NCI-H2171 treated with DMSO at 0.1 percent for 48 hours (cell line): ENCODE measurements around the gene ACSL1.
"Not testable (repeated sequence)": the region's sequence is repeated elsewhere in the genome, so short reads cannot be mapped to it uniquely, and the experiment has no call there.

Experiments used
- DNase-seq: peaks from one replicate; lab custom pipeline; 2025; lab: John Stamatoyannopoulos, UW

The ACSL1 gene

DNA sequence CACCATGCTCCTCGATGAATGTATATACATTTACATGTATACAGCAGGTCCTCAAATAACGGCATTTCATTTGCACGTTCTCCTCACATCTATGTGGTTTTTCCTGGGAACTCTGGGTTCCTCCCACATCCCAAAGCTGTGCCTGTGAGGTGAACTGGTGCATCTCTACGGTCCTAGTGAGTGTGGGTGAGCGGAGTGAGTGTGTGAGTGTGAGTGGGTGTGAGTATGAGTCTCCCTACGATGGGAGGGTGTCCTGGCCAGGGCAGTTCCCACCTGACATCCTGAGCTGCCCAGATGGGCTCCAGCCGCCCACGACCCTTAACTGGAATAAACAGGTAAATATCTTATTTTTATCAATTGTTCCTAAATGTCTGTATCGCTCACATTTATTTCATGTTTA is 40.0 kb downstream of the ACSL1 start:
- DNase-seq = no peak

DNA sequence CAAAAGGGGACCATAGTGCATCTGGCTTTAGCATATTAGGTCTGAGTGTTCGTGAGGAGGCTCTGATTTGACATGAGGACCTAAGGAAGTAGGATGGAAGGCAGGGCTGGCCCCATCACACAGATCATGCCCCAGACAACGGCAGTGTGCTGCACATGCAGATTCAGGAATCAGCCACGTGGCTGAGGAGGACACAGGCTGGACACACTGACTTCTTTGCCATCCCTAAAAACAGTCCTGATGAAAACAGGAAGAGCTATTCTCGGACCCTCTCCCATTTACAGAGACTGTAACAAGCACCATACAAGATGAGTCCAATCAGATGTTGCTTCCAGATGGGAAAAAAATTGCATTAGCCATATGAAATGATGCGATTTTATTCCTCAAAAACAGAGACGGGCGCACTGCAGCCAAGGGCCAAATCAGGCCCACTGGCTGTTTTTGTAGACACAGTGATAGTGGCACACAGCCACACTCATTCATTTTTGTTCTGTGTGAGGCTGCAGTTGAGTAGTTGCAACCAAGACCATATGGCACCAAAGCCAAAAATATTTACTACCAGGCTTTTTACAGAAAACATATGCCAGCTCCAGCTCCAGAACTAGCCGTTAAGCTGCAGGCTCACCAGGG is 41.0 kb downstream of the ACSL1 start:
- peak; percentile 77 for DNase-seq

DNA sequence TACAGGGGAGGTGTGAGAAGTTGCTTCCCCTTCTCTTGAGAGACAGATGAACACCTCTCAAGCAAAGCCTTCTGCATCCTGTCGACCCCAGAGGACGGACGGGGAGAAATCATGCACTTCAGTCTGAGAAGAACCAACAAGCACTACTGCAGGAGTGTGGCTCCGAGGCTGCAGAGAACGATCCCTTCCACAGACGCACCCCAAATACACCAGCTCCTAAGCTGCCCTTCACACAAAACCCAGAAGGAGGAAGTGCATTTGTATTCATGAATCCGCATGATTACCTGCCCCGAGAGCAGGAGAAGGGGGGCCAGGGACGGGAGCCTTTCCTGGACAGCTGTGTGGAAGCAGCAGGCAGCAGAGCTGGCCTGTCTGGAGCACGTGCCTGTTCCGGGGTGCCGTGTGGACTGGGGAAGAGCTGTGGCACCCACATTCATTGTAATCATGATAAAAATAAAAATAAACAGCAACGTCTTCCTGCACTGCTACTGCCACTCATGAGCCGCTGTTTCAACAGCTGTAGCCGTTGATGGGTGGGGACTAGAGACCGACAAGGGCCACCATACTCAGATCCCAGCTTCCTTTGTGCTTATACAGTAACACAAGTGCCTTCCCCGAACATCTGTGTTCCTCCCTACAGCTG is 42.9 kb downstream of the ACSL1 start:
- DNase-seq = no peak

DNA sequence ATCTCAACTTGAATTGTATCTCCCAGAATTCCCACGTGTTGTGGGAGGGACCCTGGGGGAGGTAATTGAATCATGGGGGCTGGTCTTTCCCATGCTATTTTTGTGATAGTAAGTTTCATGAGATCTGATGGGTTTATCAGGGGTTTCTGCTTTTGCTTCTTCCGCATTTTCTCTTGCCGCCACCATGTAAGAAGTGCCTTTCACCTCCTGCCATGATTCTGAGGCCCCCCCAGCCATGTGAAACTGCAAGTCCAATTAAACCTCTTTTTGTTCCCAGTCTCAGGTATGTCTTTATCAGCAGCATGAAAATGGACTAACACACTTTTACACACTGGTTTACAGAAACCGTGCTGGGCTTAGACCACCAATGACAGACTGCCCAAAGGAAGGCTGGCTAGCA is 46.6 kb downstream of the ACSL1 start:
- not testable (repeated sequence) for DNase-seq

DNA sequence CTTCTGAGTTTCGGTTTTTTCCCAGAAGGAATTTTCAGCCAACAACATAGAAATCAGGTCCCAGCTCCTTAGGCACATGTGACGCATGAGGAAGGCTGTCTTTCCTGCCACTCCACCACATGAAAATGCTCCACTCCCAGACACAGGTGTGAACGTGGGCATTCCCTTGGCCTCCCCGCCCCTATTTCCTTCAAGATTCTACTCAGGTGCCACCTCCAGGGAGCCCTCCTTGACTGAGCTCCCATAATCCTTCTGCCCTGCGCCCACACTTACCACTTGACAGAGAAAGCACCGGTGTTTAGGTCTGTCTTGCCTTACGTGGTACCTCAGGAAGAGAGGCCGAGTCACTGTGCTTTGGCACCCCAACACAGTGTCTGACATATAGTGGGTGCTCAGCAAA is 47.4 kb downstream of the ACSL1 start:
- DNase-seq = no peak

DNA sequence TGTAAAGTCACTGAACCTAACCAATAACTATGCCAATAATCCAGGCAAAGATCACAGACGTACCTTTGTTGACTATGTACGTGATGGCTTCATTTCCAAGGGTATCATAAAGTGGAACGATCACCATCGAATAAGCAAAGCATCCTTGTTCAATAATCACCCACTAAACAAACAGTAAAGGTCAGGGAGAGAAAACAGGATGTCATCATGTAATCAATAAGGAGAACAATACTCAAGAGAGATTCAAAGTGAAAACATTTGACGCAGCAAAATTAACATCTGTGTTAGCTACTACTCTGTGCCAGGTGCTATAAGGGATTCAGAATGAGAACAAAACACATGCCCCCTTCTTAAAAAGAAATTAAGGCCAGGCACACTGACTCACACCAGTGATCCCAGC is 48.9 kb downstream of the ACSL1 start:
- no peak for DNase-seq

DNA sequence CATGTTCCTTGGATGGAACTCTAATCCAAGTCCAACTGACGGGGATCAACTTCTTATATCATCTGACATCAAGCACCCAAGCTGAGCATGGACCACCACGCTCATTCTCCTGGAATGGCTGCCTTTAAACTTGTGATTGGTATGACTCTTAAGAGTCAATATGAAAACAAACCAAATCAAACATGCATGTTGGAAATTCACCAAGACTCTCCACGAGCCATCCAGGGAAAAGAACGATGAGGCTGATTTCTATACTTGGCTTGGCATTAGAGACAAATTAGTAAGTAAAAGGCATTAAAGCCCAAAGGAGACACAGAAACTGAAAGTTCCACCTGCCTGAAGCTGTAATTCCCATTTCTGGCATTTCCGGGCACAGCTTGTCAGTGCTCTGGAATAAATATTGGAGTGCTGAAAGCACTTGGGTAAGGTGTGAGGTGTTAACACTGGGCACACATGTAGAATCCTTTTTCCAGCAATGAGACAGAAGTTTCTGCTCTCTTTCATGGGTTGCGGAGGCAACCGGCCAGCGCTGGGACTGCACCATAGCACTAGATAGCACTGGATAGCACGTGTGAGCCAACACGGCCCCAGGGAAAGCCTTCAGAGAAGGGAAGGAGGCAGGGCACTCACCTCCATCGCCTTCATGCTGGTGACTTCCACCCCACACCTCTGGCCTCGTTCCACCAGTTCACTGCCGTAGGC is 49.8 kb downstream of the ACSL1 start:
- DNase-seq = no peak

DNA sequence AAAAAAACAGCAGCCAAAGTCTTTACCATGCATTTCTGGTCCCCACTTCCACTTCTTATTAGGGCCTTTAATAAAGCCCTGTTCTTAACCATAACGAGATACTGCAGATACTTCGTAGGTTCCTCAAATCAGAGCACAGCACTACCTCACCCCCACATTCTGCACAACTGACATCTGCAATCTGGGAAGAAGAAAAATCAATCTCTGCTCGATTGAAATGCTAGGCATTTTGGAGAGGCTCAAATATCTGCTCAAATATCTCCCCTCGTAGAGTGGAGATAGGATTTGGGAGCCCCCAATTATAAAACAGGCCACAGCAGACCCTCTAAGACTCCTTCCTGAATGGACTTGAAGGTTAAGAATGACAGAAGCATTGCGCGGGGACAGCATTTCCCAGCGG is 51.6 kb downstream of the ACSL1 start:
- no peak for DNase-seq

DNA sequence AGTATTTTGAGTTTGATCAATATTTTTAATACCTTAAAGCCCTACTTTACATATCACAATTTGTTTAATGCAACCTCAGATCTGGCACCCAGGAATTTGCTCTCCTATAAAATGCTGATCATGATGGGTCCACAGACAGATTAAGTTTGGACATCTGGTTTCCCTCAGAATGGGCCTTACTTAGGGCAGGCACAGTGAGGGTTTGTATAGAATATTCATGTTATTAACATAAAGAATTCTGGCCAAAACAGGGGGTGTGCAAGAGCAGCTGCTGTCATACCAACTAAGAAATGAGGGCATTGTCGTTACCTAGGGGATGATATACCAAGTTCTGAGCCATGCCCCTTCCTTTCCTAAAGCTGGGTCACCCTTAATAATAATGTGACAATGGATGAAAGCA is 54.4 kb downstream of the ACSL1 start:
- DNase-seq = no peak

DNA sequence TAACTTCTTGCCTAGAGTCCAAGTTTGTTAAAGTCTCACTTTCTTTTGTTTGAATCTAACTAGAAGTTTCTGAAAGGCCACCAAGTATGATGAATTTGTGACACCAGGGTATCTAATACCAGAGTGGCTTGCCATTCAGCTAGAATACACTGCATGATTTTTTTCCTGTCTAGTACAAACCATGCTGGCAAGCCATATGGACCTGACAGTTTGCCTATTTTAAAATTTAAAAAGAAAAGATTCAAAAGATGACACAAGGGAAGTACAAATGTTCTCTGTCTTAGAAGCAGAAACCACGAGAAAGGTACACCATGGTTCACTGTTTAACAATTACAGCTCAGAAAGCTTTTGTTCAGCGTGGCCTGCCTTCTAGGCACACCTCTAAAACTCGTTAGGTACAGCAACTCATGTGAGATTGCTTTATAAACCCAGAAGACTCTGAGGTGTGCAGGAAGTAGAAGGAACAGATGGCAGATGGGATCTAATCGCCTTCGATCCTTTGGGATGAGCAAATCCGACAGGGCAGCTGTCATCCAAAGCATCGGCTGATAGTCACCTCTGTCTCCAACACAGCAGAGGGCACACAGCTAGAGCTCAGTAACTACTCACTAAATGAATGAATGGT is 56.5 kb downstream of the ACSL1 start:
- peak; percentile 85 for DNase-seq

DNA sequence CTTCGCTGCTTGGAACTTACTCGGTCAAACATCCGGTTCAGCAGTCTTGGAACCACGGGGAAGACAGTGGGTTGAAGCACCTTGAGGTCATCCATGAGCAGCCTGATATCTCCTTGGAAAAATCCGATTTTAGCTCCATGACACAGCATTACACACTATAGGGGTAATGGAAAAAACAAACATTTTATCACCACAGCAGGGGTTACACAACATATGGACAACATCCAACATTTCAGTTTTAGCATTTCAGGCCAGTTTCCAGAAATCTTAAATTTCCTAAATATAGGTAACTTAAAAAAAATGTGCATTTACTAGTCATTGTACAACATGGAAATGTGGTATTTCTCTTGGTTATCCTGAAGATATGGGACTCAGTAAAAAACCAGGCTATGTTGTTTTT is 57.5 kb downstream of the ACSL1 start:
- no peak for DNase-seq

DNA sequence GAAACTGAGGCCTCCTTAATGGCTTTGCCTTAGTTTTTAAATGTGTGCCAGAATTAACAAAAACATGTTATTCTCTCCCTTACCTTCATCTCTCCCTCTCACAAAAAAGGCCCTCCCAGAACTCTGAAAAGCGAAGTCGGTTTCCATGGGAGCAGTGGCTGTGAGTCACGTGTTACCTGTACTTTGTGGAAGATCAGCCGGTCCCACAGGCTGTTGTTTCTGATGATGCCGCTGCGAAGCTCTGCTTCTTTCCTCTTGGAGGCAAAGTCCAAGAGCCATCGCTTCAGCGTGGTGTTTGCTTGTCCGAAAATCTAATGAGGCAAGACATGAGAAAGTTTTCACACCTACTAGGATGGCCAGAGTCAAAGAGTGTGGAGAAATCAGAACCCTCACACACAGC is 59.3 kb downstream of the ACSL1 start:
- DNase-seq = no peak

DNA sequence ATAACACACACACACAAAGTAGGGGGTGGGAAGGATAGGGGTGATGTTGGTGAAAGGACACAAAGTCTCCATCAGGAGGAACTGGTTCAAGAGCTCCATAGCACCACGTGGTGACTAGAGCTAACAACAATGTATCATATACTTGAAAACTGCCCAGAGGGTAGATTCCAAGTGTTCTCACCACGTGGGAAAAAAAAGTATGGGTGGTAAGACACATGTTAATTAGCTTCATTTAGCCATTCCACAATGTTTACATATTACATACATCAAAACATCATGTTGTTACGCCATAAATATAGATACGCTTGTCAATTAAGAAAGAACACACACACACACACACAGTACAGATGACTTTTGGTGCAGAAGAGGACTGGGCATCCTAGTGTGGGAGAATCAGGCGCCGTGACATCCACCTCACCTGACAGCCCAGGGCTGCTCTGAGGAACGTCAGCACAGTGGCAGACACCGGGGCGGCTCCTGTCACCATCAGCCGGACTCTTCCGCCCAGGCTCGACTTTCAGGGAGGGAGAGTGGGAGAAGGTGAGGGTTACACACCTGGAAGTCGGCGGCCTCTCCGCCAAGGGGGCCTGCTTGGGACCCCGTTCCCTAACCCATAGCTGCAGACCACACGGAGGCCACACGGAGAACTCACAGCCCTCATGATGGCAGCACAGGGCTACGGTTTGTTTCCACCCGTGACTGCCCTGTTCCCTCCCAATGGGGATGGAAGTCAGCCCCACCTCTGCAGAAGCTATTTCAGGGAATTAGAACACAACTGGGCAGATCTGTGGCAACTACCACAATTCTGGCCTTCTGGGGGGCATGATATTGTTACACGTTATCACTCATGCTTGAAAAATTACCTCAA is 60.1 kb downstream of the ACSL1 start:
- no peak for DNase-seq

DNA sequence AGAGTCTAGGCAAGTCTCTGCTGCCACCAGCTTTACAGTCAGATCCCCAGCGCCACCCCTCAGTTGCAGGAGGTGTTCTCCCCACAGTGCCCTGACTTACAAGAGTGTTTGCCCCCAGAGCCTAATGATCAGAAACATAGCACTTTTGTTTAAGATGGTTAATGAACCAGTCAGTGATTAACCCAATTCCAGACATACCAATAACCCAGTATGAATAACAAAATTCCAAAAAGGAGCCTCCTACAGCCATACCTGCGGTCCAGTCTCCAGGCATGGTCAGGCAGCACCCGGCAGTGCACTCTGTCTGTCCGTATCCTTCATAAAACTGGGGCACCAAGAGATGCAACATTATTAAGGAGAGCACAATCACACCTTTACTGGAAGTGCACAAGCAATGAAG is 61.2 kb downstream of the ACSL1 start:
- DNase-seq = no peak

DNA sequence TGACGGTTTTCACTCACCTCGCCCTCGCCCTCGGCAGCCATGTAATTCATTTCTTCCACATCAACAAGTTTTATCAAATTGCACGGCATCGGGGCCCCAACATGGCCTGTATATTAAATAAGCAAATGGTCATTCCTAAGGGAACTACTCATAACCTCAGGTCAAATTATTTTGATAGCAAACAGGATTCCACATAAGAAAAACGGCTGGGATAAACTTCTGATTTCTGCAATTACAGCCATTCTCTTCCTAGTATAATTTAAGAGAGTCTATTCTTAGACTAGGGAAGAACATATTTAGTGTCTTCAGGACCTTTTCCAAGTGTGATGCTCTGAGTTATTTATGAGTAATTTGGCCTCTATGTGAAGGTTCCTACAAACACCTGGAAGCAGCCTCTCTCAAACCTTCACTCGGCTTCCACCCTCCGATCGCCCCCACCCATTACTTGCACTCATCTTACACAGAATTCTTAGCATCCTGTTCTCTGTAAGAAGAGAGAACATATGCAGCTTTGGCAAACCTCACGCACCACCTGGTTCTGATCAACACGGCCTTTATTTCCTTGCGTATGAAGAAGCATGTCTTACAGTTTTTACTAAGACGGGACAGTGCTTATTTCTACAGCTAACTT is 62.5 kb downstream of the ACSL1 start:
- DNase-seq = no peak

DNA sequence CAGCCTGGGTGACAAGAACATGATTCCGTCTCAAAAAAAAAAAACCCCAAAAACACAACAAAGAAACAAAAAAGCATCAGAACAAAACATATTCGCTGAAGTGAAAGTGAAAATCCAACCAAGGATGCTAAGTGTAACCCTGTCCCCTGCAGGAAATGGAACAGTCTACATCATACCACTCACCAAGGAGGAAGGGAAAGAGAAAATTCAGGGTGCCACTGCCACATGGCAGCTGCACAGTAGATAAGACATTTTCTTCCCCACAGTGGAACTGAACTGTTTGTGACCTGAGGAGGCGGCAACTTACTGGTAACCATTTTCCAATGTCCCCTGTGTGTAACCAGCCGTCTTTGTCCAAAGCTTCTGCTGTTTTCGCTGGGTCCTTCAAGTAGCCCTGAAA is 63.7 kb downstream of the ACSL1 start:
- no peak for DNase-seq

DNA sequence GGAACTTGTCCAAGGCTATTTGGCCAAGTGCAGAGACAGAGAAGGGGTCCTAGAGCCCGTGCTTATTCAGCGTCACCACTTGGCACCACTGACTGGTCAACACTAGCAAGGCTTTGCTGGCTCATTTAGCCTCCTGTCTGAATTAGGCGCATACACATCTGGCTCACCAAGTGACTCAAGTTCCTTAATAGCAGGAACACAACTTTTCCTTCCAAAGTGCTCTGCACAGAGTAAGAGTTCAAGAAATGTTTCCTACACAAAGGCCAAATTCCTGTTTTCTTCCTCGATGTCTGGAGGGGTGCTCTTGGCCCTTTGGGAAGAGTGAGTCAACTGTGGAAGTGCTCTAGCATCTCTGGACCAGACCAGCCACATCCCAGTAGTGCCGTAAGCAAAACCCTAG is 65.1 kb downstream of the ACSL1 start:
- no peak for DNase-seq

DNA sequence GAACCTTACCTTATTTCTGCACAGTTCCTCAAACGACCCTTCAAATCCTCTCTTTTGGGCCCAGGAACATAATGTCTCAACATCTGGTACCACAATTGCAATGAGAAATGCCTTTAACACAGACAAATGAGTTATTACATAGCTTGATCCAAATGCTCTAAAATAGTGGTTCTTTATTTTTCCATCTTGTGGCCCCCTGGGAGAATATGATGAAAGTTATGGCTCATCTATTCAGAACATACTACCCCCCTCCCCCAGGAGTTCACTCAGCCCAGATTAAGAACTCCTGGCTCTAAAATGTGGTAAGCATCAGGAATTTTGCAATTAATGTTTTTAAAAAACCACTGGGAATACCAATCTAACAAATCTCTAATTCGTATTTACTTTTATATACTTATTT is 68.0 kb downstream of the ACSL1 start:
- DNase-seq = no peak

DNA sequence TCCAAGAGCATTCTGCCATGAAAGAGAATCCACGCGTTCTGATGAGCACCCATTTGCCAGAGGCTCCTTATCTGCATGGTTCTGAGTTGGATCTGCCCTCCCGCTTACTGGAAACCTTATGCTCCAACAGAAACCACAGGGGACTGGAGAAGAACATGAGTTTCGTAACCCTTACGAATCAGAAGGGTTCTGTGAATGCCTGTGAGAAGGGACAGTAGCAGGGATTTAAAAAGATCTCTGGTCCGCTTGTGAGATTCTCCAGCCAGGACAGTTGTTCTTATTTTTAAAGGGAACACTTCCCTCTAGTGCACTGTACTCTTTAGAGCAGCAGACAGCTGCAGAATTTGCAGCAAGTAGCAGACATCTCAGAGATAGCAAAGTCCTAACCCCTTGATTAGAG is 69.4 kb downstream of the ACSL1 start:
- no peak for DNase-seq

DNA sequence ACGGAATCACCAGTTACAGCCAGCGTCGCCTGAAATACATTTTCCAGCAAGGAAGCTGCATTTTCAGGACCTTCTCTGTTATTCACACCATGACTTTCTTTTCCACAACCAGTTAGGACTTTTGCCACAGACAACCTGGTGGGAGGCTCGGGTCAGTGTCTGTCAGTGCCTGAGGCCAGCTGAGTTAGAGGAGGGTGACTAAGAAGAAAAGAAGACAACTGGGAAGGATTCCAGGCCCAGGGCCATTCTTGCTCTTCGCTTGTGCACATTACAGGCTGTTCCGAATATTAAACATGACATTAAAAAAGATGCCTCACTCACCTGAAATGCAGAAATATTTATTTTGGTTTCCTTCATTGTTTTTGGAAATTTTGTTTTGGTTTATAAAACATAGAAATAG is 70.5 kb downstream of the ACSL1 start:
- DNase-seq = no peak

DNA sequence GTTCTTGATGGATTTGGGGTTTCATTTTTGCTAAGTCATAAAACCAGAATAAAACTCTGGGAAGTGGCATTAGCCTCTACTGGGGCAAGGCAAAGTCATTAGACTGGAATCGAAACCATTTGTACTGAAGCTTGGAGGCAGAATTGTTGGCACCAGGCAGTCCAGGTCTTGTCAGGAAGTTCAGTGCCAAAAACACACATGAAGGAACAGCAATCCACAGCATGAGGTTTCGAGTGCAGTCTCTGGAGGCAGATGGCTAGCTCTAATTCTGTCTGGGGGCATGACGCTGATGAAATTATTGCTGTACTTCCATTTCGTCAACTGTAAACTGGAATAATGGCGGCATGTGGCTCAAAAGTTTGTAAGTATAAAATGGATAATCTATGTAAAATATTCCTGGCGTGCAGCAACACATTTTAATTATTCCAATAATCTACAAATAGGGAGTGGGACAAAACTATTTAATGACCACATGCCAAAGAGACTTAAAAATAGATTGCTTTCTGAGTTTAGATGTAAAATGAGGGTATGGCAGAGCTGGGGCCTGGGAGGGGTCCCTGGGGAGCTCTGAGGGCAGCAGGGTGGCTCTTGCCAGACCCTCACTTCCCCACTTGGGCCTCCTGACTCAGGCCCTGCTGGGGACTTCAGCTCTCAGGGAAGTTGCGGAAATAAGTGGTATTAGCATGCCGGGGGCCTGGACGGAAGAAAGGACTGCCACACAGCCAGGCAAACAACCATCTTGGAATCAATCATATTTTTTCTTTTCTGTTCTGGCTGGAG is 73.1 kb downstream of the ACSL1 start:
- DNase-seq = no peak
